ENCODE data around the gene PRDM12.
A peak's percentile ranks its signal among the peaks of the same experiment; 100 is the strongest.

The PRDM12 gene

GRCh38 chr9:130693426-130694191, 29.2 kb downstream of the PRDM12 start, which contains the start of gene EXOSC2:
TSS of gene EXOSC2 (plus strand) at chr9:130693780. CDS start at chr9:130693792, 12 bp downstream.
- Histone ChIP-seq H3K9ac (ENCODE audit: low read depth, low read length, poor library complexity) (peak within 1 kb of the TSS; percentile 82), H3K27ac (replicated peaks; ENCODE audit: low read length) (no peak within 1 kb of the TSS), H3K23ac (ENCODE audit: low read depth, low read length, poor library complexity) (no peak within 1 kb of the TSS), H3K4me1 (ENCODE audit: control insufficient read depth in 2 of 2, insufficient read depth in 1 of 2, low read depth in 1 of 2, low read length in 2 of 2) (peaks cover 5 to 9% of the 10 kb centered on the region in 2 donors), H2AK5ac (ENCODE audit: low read depth, low read length) (no peak within 1 kb of the TSS), H3K4me3 (ENCODE audit: low read length in 2 of 2) (peak within 1 kb of the TSS; percentile 91), H2BK5ac (ENCODE audit: low read length) (no peak within 1 kb of the TSS), H3K18ac (ENCODE audit: low read length) (peak within 1 kb of the TSS; percentile 84), H3K36me3 (replicated peaks in 1 of 2; ENCODE audit: control insufficient read depth in 2 of 2, insufficient read depth in 2 of 2, low read length in 2 of 2) (peaks cover 24 to 37% of the 10 kb centered on the region in 2 donors), H2BK15ac (ENCODE audit: low read length) (no peak within 1 kb of the TSS), H3K14ac (ENCODE audit: low read length) (no peak within 1 kb of the TSS), H3K4ac (ENCODE audit: low read length) (no peak within 1 kb of the TSS), H2BK12ac (ENCODE audit: low read length) (no peak within 1 kb of the TSS), H2BK120ac (ENCODE audit: low read depth, low read length) (no peak within 1 kb of the TSS), H4K91ac (ENCODE audit: low read depth, low read length, poor library complexity) (no peak within 1 kb of the TSS), H2AFZ (ENCODE audit: low read length) (peak within 1 kb of the TSS; percentile 81), H3K79me1 (ENCODE audit: low read depth, low read length) (peaks cover 11% of the 10 kb centered on the region), H3K27me3 (ENCODE audit: control insufficient read depth in 3 of 3, insufficient read depth in 3 of 3, low read depth in 1 of 3, low read length in 3 of 3) (no peaks in the 10 kb centered on the region), H3K9me3 (replicated peaks in 1 of 2; ENCODE audit: control insufficient read depth in 2 of 2, insufficient read depth in 1 of 2, low read depth in 1 of 2, low read length in 2 of 2) (no peaks in the 10 kb centered on the region), H3K4me2 (ENCODE audit: insufficient read depth, low read length, poor library complexity, severe bottlenecking) (peak within 1 kb of the TSS; percentile 67), H4K8ac (ENCODE audit: low read depth, low read length) (no peak within 1 kb of the TSS)
- no CpG with 5 or more reads among the region's 40 CpGs for WGBS, 2 donors (ENCODE audit: extremely low coverage in 2 of 2, insufficient read length in 2 of 2, insufficient replicate concordance in 1 of 2)
- peak; percentile 95 for DNase-seq (ENCODE audit: low spot score)

- no CpG with 5 or more reads among the region's 8 CpGs for WGBS, 2 donors (ENCODE audit: extremely low coverage in 2 of 2, insufficient read length in 2 of 2, insufficient replicate concordance in 1 of 2)
- Histone ChIP-seq H3K4me1 (ENCODE audit: control insufficient read depth in 2 of 2, insufficient read depth in 1 of 2, low read depth in 1 of 2, low read length in 2 of 2) (peaks cover 5 to 9% of the 10 kb centered on the region in 2 donors), H3K79me1 (ENCODE audit: low read depth, low read length) (peaks cover 11% of the 10 kb centered on the region), H2BK12ac (ENCODE audit: low read length) (no peak overlapping the region), H2AK5ac (ENCODE audit: low read depth, low read length) (no peak overlapping the region), H3K27me3 (ENCODE audit: control insufficient read depth in 3 of 3, insufficient read depth in 3 of 3, low read depth in 1 of 3, low read length in 3 of 3) (no peaks in the 10 kb centered on the region), H2AFZ (ENCODE audit: low read length) (peak overlapping the region; percentile 81), H4K8ac (ENCODE audit: low read depth, low read length) (no peak overlapping the region), H3K4me2 (ENCODE audit: insufficient read depth, low read length, poor library complexity, severe bottlenecking) (peak overlapping the region; percentile 67), H3K14ac (ENCODE audit: low read length) (no peak overlapping the region), H3K36me3 (replicated peaks in 1 of 2; ENCODE audit: control insufficient read depth in 2 of 2, insufficient read depth in 2 of 2, low read length in 2 of 2) (peaks cover 28 to 42% of the 10 kb centered on the region in 2 donors), H2BK15ac (ENCODE audit: low read length) (no peak overlapping the region), H4K91ac (ENCODE audit: low read depth, low read length, poor library complexity) (no peak overlapping the region), H3K4me3 (ENCODE audit: low read length in 2 of 2) (peak overlapping the region; percentile 91), H3K9me3 (replicated peaks in 1 of 2; ENCODE audit: control insufficient read depth in 2 of 2, insufficient read depth in 1 of 2, low read depth in 1 of 2, low read length in 2 of 2) (no peaks in the 10 kb centered on the region), H3K23ac (ENCODE audit: low read depth, low read length, poor library complexity) (no peak overlapping the region), H2BK120ac (ENCODE audit: low read depth, low read length) (no peak overlapping the region), H3K4ac (ENCODE audit: low read length) (no peak overlapping the region), H2BK5ac (ENCODE audit: low read length) (no peak overlapping the region), H3K18ac (ENCODE audit: low read length) (no peak overlapping the region), H3K9ac (ENCODE audit: low read depth, low read length, poor library complexity) (peak overlapping the region; percentile 82), H3K27ac (replicated peaks; ENCODE audit: low read length) (no peak overlapping the region)
- no peak for DNase-seq (ENCODE audit: low spot score)
Observed at GRCh38 chr9:130694205-130694604, 29.8 kb downstream of the PRDM12 start.

- Histone ChIP-seq H2AFZ (ENCODE audit: low read length) (no peak overlapping the region), H3K4me2 (ENCODE audit: insufficient read depth, low read length, poor library complexity, severe bottlenecking) (no peak overlapping the region), H3K18ac (ENCODE audit: low read length) (no peak overlapping the region), H3K9ac (ENCODE audit: low read depth, low read length, poor library complexity) (no peak overlapping the region), H2BK5ac (ENCODE audit: low read length) (no peak overlapping the region), H2BK12ac (ENCODE audit: low read length) (no peak overlapping the region), H3K27ac (replicated peaks; ENCODE audit: low read length) (no peak overlapping the region), H3K79me1 (ENCODE audit: low read depth, low read length) (peaks cover 11% of the 10 kb centered on the region), H3K23ac (ENCODE audit: low read depth, low read length, poor library complexity) (no peak overlapping the region), H2AK5ac (ENCODE audit: low read depth, low read length) (no peak overlapping the region), H3K14ac (ENCODE audit: low read length) (no peak overlapping the region), H4K91ac (ENCODE audit: low read depth, low read length, poor library complexity) (no peak overlapping the region), H3K9me3 (replicated peaks in 1 of 2; ENCODE audit: control insufficient read depth in 2 of 2, insufficient read depth in 1 of 2, low read depth in 1 of 2, low read length in 2 of 2) (no peaks in the 10 kb centered on the region), H3K4me3 (ENCODE audit: low read length in 2 of 2) (no peak overlapping the region), H2BK120ac (ENCODE audit: low read depth, low read length) (no peak overlapping the region), H4K8ac (ENCODE audit: low read depth, low read length) (no peak overlapping the region), H3K4me1 (ENCODE audit: control insufficient read depth in 2 of 2, insufficient read depth in 1 of 2, low read depth in 1 of 2, low read length in 2 of 2) (peaks cover 4 to 10% of the 10 kb centered on the region in 2 donors), H2BK15ac (ENCODE audit: low read length) (no peak overlapping the region), H3K4ac (ENCODE audit: low read length) (no peak overlapping the region), H3K36me3 (replicated peaks in 1 of 2; ENCODE audit: control insufficient read depth in 2 of 2, insufficient read depth in 2 of 2, low read length in 2 of 2) (peaks cover 35 to 60% of the 10 kb centered on the region in 2 donors), H3K27me3 (ENCODE audit: control insufficient read depth in 3 of 3, insufficient read depth in 3 of 3, low read depth in 1 of 3, low read length in 3 of 3) (no peaks in the 10 kb centered on the region)
- WGBS, 2 donors (ENCODE audit: extremely low coverage in 2 of 2, insufficient read length in 2 of 2, insufficient replicate concordance in 1 of 2): no CpG with 5 or more reads among the region's 4 CpGs
- DNase-seq (ENCODE audit: low spot score): no peak
Observed at GRCh38 chr9:130696139-130696650, 31.8 kb downstream of the PRDM12 start.

GRCh38 chr9:130696996-130697395, 32.6 kb downstream of the PRDM12 start:
- H2AFZ ChIP-seq (ENCODE audit: low read length): no peak overlapping the region
- H3K36me3 ChIP-seq (replicated peaks in 1 of 2; ENCODE audit: control insufficient read depth in 2 of 2, insufficient read depth in 2 of 2, low read length in 2 of 2): peaks cover 42 to 68% of the 10 kb centered on the region in 2 donors
- WGBS, 2 donors (ENCODE audit: extremely low coverage in 2 of 2, insufficient read length in 2 of 2, insufficient replicate concordance in 1 of 2): no CpG with 5 or more reads among the region's 8 CpGs

More at GRCh38 chr9:130696996-130697395, 32.6 kb downstream of the PRDM12 start:
- Histone ChIP-seq H3K27me3 (ENCODE audit: control insufficient read depth in 3 of 3, insufficient read depth in 3 of 3, low read depth in 1 of 3, low read length in 3 of 3) (no peaks in the 10 kb centered on the region), H3K9me3 (replicated peaks in 1 of 2; ENCODE audit: control insufficient read depth in 2 of 2, insufficient read depth in 1 of 2, low read depth in 1 of 2, low read length in 2 of 2) (no peaks in the 10 kb centered on the region), H2BK12ac (ENCODE audit: low read length) (no peak overlapping the region), H3K4ac (ENCODE audit: low read length) (no peak overlapping the region), H3K18ac (ENCODE audit: low read length) (no peak overlapping the region), H4K8ac (ENCODE audit: low read depth, low read length) (no peak overlapping the region), H4K91ac (ENCODE audit: low read depth, low read length, poor library complexity) (no peak overlapping the region), H2AK5ac (ENCODE audit: low read depth, low read length) (no peak overlapping the region), H3K23ac (ENCODE audit: low read depth, low read length, poor library complexity) (no peak overlapping the region), H3K4me1 (ENCODE audit: control insufficient read depth in 2 of 2, insufficient read depth in 1 of 2, low read depth in 1 of 2, low read length in 2 of 2) (peaks cover 4 to 12% of the 10 kb centered on the region in 2 donors), H2BK15ac (ENCODE audit: low read length) (no peak overlapping the region), H2BK5ac (ENCODE audit: low read length) (no peak overlapping the region), H3K79me1 (ENCODE audit: low read depth, low read length) (peaks cover 14% of the 10 kb centered on the region), H3K4me2 (ENCODE audit: insufficient read depth, low read length, poor library complexity, severe bottlenecking) (no peak overlapping the region), H3K4me3 (ENCODE audit: low read length in 2 of 2) (no peak overlapping the region), H3K14ac (ENCODE audit: low read length) (no peak overlapping the region), H3K27ac (replicated peaks; ENCODE audit: low read length) (no peak overlapping the region), H2BK120ac (ENCODE audit: low read depth, low read length) (no peak overlapping the region), H3K9ac (ENCODE audit: low read depth, low read length, poor library complexity) (no peak overlapping the region)
- no peak for DNase-seq (ENCODE audit: low spot score)
